Motor neuron (in vitro differentiated cells): Measurements from ENCODE around the gene DUSP16. TPM values are rescaled to one million over a fixed set of nuclear protein-coding genes. Genes with fewer than 3 reads are reported as not detected.
A peak's percentile ranks its signal among the peaks of the same experiment; 100 is the strongest.

ENCODE experiments used
- ATAC-seq, 8 experiments: fragments of 200-7000 bp; cut with Tn5 transposase; replicated peaks in 6 of 8; 2 replicates each; pipeline ENCODE4 v1.8.0; 2021; ENCODE audit warnings: mild to moderate bottlenecking in 8 of 8, moderate library complexity in 8 of 8
- H3K27ac ChIP-seq, 2 donors: fragments of 250-450 bp; sonication (Bioruptor Pico); 2 replicates each; pipeline ENCODE4 v1.9.0; 2021; ENCODE audit warnings: antibody characterized with exemption in 2 of 2, mild to moderate bottlenecking in 2 of 2, moderate library complexity in 1 of 2
- H3K4me1 ChIP-seq, 2 donors: fragments of 250-450 bp; sonication (Bioruptor Pico); replicated peaks in 1 of 2; 2 replicates each; pipeline ENCODE4 v1.6.1; 2021; ENCODE audit warnings: antibody characterized with exemption in 2 of 2, mild to moderate bottlenecking in 2 of 2, moderate library complexity in 1 of 2
- H3K4me3 ChIP-seq, 5 donors: fragments of 250-450 bp; sonication (Bioruptor Pico); 2 replicates each; pipeline ENCODE4 v1.9.0; 2021; ENCODE audit warnings: antibody characterized with exemption in 5 of 5, mild to moderate bottlenecking in 5 of 5, moderate library complexity in 4 of 5
- WGBS, 10 experiments: fragments of 450-650 bp; shearing (Covaris generic); methylation state at CpG; one replicate each; pipeline ENCODE4 v1.0.0; 2022; 5-methylcytosine and 5-hydroxymethylcytosine counted together
- in situ Hi-C, 9 experiments: fragments of 400-800 bp; cut with MboI; loops; one replicate each; pipeline ENCODE4 v1.15.0; 2021; ENCODE audit warnings: low sequenced_read_pairs in 9 of 9, low pct_unique_long_range_greater_than_20kb in 2 of 9; ENCODE audit not compliant: unreplicated experiment in 9 of 9
- total RNA-seq, 8 experiments: library from RNA; unstranded; fragments of 300-600 nt; gene quantifications; 2 replicates each; pipeline versions ENCODE4 v1.2.3 to v1.2.4, GENCODE V29; 2022

DUSP16 gene
- total RNA-seq, 8 experiments from 2014 or later: 5.3 to 33.9 (median 25.0) TPM

DNA sequence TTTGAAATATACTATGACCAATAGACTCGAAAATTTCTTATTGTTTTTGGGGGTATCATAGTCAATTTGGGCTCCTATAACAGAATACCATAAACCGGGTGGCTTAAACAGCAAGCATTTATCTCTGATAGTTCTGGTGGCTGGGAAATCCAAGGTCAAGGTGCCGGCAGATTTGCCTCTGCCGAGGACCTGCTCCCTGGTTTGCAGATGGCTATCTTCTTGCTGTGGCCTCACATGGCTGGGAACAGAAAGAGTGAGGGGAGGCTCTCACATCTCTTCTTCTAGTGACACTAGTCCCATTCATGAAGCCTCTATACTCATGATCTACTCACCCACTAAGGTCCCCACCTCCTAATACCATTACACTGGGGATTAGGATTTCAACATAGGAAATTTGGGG, 135.1 kb downstream of the DUSP16 start:
- in situ Hi-C loops: no loop called here
- H3K27ac ChIP-seq: no peak overlapping the region
- H3K4me3 ChIP-seq: no peak overlapping the region
- ATAC-seq: no peak
- 69 to 97% (median 86%) methylated on average over 2 to 4 of the region's 4 CpGs; no CpG with 5 or more reads in 4 of the 10 experiments for WGBS, 10 experiments
- peaks cover 0 to 3% of the 10 kb centered on the region in 2 donors for H3K4me1 ChIP-seq

- Histone ChIP-seq H3K4me1 (no peaks in the 10 kb centered on the region), H3K27ac (no peak overlapping the region), H3K4me3 (no peak overlapping the region)
- WGBS, 10 experiments: 58 to 100% (median 80%) methylated on average over 1 of the region's 1 CpG; no CpG with 5 or more reads in 5 of the 10 experiments
- ATAC-seq: peak in 2 of 8 experiments; percentile 53 to 59
- in situ Hi-C loops: no loop called here
These were observed 137.0 kb downstream of the DUSP16 start for GRCh38 chr12:12425616-12426015.

GRCh38 chr12:12425001-12425400, 137.7 kb downstream of the DUSP16 start:
- Histone ChIP-seq H3K4me1 (no peaks in the 10 kb centered on the region), H3K4me3 (no peak overlapping the region), H3K27ac (no peak overlapping the region)
- peak in 5 of 8 experiments; percentile 45 to 95 (median 84) for ATAC-seq
- in situ Hi-C loops: no loop called here
- WGBS, 10 experiments: 67 to 100% (median 100%) methylated on average over 1 to 2 of the region's 2 CpGs; no CpG with 5 or more reads in 4 of the 10 experiments

Other genes starting within 250 kb of the DUSP16 start
- gene MANSC1, start 212.6 kb downstream of the DUSP16 start, total RNA-seq: 10 to 100 TPM in 2 of 8 experiments, 1 to 10 TPM in 6; 3.1 to 24.0 (median 6.3) TPM
- 10 to 100 TPM in 7 of 8 experiments, 1 to 10 TPM in 1; 7.7 to 28.2 (median 17.8) TPM for gene BORCS5, start 205.8 kb downstream of the DUSP16 start, total RNA-seq
- 10 to 100 TPM; 13.4 to 27.1 (median 16.6) TPM for gene CREBL2, start 49.0 kb upstream of the DUSP16 start, total RNA-seq
- 10 to 100 TPM in 5 of 8 experiments, under 1 TPM in 2, not detected in 1; 0.25 to 37.7 (median 17.6) TPM for gene GPR19, start 133.3 kb upstream of the DUSP16 start, total RNA-seq
- 10 to 100 TPM; 16.6 to 89.8 (median 68.6) TPM for gene CDKN1B, start 154.5 kb upstream of the DUSP16 start, total RNA-seq
- gene APOLD1, start 222.8 kb upstream of the DUSP16 start, total RNA-seq: 10 to 100 TPM in 3 of 8 experiments, 1 to 10 TPM in 5; 2.0 to 29.5 (median 4.2) TPM